ENCODE results near the gene KCNJ5.
"Not testable (repeated sequence)": the region's sequence is repeated elsewhere in the genome, so short reads cannot be mapped to it uniquely, and the experiment has no call there.

KCNJ5 gene

DNA sequence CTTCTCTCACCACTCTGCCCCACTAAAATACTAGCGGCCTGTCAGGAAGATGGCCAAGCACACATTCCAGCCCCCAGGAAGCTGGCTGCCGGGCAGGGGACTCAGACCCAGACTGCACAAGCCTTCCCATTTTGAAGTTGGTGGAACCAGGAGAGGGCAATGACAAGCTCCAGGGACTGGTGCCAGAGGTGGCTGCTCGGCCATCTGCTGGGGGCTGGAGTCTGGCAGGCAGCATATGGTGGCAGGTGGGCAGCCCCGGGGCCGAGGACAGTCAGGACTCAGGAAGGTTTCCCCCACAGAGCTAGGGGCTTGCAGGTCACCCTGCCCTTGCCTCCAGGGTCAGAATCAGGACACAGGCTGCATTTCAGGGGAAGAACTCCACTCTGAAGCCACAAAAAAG lies 22.6 kb downstream of the KCNJ5 start:
- no peak for DNase-seq (ENCODE audit: low spot score)

DNA sequence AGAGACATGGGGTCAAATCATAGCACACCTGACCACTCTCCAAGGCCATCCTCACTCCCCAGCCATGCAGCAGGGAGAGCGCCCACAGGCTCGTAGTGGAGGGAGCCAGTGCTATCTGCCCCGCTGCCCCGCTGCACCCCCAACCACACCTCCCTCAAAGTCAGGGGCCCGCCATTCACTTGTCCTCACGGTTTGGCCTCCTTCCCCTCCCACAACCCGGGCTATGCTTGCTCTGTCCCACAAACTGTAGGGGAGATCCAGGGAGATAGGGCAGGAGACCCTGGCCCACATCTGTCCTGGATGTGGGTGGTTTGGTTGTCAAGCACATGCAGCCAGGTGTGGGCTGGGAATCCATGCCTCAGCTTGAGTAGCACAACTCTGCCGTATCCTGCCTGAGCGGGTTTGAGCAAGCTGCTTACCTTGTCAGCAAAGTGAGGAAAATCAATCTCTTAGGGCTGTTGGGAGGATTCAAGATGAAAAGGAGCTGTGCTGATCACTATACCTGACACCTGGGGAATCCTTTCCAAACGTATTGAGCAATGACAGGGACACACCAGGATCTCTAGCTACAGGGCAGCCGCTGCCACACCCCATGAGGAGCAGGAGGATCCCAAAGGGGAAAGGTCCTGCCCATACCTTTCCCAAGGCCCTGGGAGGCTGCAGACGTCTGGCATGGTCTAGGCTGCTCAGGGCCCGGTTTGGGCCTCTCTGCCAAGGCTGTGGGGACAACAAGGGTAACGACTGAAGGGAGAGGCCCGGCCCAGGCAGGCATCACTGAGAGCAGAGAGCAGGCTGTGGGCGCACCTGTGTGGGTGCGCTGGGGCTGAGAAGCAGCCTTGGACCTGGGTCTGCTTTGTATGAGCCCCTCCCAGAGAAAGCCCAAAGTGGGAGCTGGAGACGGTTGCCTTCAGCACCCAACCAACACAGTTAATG lies 23.3 kb downstream of the KCNJ5 start:
- no peak for DNase-seq (ENCODE audit: low spot score)

GRCh38 chr11:128915149-128915521 lies 24.0 kb downstream of the KCNJ5 start:
- no peak for DNase-seq (ENCODE audit: low spot score)

DNA sequence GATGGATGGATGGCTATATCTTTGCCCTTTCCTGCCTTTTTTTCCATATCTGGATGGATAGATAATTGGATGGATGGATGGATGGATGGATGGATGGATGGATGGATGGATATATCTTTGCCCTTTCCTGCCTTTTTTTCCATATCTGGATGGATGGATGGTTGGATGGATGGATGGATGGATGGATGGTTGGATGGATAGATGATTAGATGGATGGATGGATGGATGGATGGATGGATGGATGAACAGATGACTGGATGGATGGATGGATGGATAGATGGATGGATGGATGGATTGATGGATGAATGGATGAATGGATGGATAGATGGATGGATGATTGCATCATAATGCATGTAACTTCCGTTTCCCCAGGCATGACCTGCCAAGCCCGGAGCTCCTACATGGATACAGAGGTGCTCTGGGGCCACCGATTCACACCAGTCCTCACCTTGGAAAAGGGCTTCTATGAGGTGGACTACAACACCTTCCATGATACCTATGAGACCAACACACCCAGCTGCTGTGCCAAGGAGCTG lies 24.9 kb downstream of the KCNJ5 start:
- DNase-seq (ENCODE audit: low spot score) = no peak

DNA sequence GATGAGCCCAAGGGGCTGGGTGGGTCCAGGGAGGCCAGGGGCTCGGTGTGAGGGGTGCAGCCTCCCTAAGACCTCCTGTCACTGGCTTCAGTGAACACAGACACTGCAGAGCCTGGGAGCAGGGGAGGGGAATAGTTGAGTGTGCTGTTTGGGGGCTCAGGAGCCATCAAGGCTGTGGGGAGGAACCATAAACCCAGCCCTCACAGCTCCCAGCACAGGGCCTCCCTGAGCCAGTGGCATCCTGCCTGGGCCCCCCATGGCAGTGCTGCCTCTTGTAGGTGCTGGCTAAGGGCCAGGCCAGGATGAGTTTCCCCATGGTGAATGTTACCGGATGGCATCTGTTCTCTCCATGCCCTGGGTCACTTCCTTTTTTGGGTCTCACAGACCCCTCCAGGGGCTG lies 25.5 kb downstream of the KCNJ5 start:
- no peak for DNase-seq (ENCODE audit: low spot score)

- no peak for DNase-seq (ENCODE audit: low spot score)
Observed at GRCh38 chr11:128917144-128917724, 26.1 kb downstream of the KCNJ5 start.

- no peak for DNase-seq (ENCODE audit: low spot score)
Observed at GRCh38 chr11:128919216-128919615, 28.1 kb downstream of the KCNJ5 start.

- DNase-seq (ENCODE audit: low spot score) = not testable (repeated sequence)
Observed at GRCh38 chr11:128919635-128920034, 28.5 kb downstream of the KCNJ5 start.

DNA sequence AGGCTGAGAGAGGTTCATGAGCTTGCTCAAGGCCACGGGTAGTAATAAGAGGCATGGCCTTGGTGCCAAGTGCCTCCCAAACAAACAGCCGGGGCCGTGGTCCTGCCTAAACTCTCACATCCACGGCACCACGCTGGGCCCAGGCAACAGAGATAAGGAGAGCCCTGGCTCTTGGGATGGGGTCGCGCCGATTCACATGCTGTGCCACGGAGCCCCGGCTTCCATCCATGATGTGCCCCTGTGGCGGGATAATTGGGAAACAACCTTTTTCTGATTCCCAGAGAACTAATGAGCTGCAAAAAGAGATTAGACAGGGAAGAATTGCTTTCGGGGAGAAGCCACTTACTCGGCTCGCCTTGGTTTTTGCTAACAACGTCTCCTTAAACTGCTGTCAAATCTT lies 29.5 kb downstream of the KCNJ5 start:
- no peak for DNase-seq (ENCODE audit: low spot score)

DNA sequence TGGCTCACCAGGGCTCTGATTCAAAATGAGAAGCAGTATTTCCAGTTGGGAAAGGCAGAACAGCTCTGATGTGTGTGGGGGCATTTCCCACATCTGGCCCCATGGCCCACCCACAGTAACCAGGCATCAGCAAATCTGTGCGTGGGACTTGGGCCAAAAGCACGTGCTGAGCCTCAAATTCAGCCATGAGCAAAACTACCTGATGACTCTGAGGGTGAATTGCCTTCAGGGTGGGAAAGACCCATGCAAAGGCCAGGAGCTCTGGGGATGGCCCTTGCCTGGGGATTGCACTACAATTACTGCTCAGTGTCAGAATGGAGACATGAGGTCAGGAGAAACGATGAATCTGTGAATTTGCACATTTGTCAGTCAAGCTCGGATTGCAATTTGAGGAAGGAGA lies 30.6 kb downstream of the KCNJ5 start:
- no peak for DNase-seq (ENCODE audit: low spot score)

GRCh38 chr11:128924104-128924503 lies 32.9 kb downstream of the KCNJ5 start:
- no peak for DNase-seq (ENCODE audit: low spot score)

- no peak for DNase-seq (ENCODE audit: low spot score)
Observed at GRCh38 chr11:128924510-128925249, 33.5 kb downstream of the KCNJ5 start.

- no peak for DNase-seq (ENCODE audit: low spot score)
Observed at GRCh38 chr11:128925250-128925600, 34.1 kb downstream of the KCNJ5 start.

- no peak for DNase-seq (ENCODE audit: low spot score)
Observed at GRCh38 chr11:128926000-128926399, 34.8 kb downstream of the KCNJ5 start.

GRCh38 chr11:128926437-128927107 lies 35.4 kb downstream of the KCNJ5 start:
- DNase-seq (ENCODE audit: low spot score) = no peak

DNA sequence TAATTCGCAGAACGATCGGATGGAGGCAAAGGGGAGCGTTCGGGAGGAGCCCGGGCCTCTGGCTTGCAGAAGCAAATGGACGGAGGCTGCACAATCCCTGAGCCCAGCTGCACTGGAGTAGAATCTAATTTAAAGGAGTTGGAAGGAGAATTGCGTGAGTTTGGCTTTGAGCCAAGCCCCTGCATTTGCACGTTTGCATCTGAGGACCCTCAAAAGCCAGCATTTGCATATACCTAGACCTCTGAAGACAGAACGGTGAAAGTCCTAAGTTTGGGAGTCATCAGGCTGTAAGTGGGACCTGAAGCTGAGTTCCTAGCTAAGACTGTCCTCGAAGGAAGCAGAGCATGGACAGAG lies 35.9 kb downstream of the KCNJ5 start:
- no peak for DNase-seq (ENCODE audit: low spot score)

DNA sequence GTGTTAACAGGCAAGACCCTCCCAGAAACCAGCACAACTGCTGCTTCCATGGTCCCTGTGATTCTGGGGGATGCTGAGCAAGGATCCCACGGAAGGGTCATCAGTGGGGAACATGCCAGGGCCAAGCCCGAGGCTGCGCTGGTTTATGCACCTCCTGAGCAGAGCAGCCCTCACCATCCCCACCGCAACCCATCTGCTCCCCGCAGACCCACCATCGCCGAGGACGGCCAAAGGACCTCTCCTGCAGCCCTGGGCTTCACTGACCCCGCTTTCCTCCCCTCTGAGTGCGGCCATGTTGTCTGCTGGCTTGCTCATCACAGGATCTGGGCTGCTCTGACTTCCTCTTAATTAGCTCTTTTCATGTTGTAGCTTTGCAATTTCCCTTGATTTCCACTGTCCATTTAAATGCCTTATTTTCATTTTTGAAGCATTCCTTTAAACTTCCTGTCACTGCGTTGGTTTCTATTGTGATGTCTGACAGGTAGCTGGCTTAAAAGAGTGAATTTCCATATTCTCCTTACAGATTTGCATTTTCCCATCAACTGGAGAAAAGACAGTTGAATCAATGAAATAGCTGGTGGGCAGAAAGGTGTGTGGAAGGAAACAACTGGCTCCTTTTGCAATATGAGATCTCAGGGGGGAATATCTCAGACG lies 36.7 kb downstream of the KCNJ5 start:
- no peak for DNase-seq (ENCODE audit: low spot score)

- no peak for DNase-seq (ENCODE audit: low spot score)
Observed at GRCh38 chr11:128928400-128928799, 37.2 kb downstream of the KCNJ5 start.

DNA sequence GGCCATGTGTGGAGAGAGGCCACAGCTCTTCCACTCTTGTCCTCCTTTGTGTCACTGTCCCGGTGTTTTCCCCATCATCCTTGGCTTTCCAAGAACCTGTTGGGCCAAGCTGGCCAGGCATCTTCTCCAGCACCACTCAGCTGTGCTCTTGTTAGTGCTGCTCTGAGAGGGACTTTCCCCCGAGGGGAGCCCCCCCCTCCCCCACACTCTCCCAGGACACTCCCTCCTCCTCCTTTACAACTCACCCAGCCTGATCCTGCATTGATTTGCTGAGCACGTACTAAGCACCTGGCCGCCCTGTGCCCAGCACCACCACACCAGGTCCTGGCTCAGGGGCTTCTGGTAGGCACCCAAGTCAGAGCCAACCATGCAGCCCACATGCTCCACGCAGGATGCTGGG lies 38.3 kb downstream of the KCNJ5 start:
- no peak for DNase-seq (ENCODE audit: low spot score)

DNA sequence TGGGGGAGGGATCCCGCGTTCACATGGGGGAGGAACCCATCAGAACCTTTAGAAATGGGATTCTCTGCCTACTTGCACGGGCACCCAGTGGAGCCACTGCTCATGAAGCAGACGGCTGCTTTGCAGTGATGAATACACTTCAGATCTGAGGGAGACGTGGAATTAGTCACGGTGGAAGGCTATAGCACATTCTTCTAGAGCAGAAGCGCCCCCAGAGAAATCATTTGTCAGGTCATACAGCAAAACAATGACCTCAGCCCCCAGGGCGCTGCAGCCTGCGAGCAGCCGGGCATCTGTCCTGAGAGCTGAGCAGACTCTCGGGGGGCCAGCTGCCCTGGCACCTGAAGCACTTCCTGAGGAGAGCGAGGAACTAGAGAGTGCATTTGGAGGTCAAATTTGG lies 38.8 kb downstream of the KCNJ5 start:
- no peak for DNase-seq (ENCODE audit: low spot score)

DNA sequence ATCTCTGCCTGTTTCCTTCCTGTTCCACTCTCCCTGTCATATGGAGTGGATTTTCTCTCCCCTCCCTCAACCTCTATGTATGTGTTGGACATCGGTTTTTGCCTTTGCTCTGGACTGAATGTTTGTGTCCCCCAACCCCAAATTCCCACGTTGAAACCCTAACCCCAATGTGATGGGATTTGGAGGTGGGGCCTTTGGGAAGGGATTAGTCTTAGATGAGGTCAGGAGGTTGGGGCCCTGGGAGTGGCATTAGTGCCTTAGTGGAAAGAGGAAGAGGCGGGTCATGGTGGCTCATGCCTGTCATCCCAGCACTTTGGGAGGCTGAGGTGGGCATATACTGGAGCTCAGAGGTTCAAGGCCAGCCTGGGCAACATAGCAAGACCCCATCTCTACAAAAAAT lies 39.9 kb downstream of the KCNJ5 start:
- DNase-seq (ENCODE audit: low spot score) = no peak

GRCh38 chr11:128931668-128932067 lies 40.5 kb downstream of the KCNJ5 start:
- no peak for DNase-seq (ENCODE audit: low spot score)
